Endometrial microvascular endothelial cells (primary cell): Measurements from ENCODE around the gene MYBPC1. TPM values are rescaled to one million over a fixed set of nuclear protein-coding genes. Genes with fewer than 3 reads are reported as not detected.
"Not testable (repeated sequence)": the region's sequence is repeated elsewhere in the genome, so short reads cannot be mapped to it uniquely, and the experiment has no call there.

Experiments
- in situ Hi-C: cut with HindIII; loops from 2 replicates; pipeline ENCODE4 v1.10.0; 2017; ENCODE audit warnings: low sequenced_read_pairs, low pct_unique_long_range_greater_than_20kb; ENCODE audit errors: inconsistent ontology term
- total RNA-seq: library from RNA; depleted of rRNA; stranded (reverse); fragments of >200 nt; gene quantifications from one replicate; pipeline ENCODE4 v1.2.3, GENCODE V29; 2015; ENCODE audit errors: inconsistent ontology term

Gene MYBPC1
- total RNA-seq, 1 donor from 2014 or later, result not detected

- in situ Hi-C loops, result no loop called here
These were observed 119.2 kb downstream of the MYBPC1 start for GRCh38 chr12:101713930-101714329.

DNA sequence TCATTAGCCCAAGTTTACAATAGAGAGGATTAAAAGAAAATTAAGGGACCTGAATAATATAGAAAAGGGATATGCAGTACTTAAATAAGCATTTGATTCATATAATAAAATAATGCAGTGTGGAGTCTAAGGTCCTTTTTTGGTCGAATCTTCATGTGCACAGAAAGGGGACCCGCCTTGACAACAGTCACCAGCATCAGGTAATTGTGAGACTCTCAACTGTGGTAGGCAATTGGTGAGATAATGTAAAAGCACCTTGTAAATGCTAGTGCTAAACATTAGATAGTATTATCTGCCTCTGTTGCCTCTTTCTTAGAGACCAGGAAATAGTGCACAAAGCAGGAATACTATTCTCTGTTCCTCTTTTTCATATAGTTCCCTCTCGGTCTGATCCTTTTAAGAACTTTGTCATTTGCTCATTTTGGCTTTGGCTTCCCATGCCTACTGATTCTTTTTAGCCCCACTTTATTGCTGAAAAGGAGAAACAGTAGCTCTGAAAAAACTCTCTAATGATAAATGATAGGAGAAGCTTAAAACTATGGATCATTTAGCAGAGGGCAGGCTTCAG, 120.2 kb downstream of the MYBPC1 start:
- in situ Hi-C loops, result no loop called here

- in situ Hi-C loops, result no loop called here
These were observed 124.8 kb downstream of the MYBPC1 start for GRCh38 chr12:101719566-101719965.

- in situ Hi-C loops, result no loop called here
These were observed 125.3 kb downstream of the MYBPC1 start for GRCh38 chr12:101720118-101720517.

- in situ Hi-C loops, result no loop called here
These were observed 127.6 kb downstream of the MYBPC1 start for GRCh38 chr12:101722392-101722791.

DNA sequence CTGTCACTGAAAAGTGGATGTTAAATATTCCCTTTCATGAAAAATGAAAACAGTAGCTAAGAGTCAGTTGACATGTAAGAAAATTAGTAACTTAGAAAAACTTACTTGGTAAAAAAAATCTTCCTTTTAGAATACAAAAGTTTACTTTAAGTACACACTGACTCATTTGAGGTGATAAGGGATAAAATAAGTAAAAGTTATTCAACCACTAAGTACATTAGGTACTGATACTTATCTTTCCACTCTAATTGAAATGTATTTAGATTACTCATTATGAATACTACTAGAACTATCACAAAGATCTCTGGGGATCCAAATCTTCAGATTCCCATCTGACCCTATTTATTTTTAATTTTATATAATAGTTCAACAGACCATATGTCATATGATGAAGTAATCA, 132.3 kb downstream of the MYBPC1 start:
- in situ Hi-C loops, result no loop called here

DNA sequence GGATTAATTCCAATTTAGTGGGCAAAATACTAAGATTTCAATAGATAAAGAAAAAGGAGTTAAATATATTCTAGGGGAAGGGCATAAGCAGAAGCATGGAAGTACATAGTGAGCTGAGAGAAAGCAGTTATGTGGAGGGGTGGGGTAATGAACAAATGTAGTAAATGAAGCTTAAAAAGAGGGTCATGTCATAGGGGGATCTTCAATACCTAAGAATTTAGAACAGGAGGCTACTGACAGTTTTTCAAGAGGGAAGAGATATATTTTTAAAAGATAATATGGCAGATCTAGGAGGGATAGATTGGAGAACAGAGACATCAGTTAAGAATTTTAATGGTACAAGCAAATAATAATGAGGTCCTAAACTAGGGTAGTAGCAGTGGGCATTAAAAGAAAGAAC, 135.1 kb downstream of the MYBPC1 start:
- in situ Hi-C loops, result no loop called here

GRCh38 chr12:101732318-101732717, 137.5 kb downstream of the MYBPC1 start:
- in situ Hi-C loops, result no loop called here

GRCh38 chr12:101733166-101733565, 138.4 kb downstream of the MYBPC1 start:
- in situ Hi-C loops, result no loop called here

DNA sequence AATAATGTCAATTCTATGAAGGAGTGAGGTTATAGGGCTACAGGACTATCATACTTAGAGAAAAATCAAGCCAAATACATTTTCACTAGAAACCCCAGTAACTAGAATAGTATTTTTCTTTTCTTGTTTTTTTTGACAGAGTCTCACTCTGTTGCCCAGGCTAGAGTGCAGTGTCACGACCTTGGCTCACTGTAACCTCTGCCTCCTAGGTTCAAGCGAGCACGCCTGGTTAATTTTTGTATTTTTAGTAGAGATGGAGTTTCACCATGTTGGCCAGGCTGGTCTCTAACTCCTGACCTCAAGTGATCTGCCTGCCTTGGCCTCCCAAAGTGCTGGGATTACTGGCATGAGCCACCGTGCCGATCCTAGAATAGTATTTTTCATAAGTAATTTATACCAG, 139.7 kb downstream of the MYBPC1 start:
- in situ Hi-C loops, result not testable (repeated sequence)

Other genes starting within 250 kb of the MYBPC1 start
- 45.7 TPM for gene ARL1, start 187.2 kb upstream of the MYBPC1 start, total RNA-seq
- gene SPIC, start 119.6 kb upstream of the MYBPC1 start, total RNA-seq, result not detected
- 32.0 TPM for gene CHPT1, start 102.7 kb downstream of the MYBPC1 start, total RNA-seq
- not detected for gene SYCP3, start 144.5 kb downstream of the MYBPC1 start, total RNA-seq
- 36.1 TPM for gene GNPTAB, start 236.0 kb downstream of the MYBPC1 start, total RNA-seq